AG04450 (cell line): ENCODE data around the gene TBX15. TPM values are rescaled to one million over a fixed set of nuclear protein-coding genes. Genes with fewer than 3 reads are reported as not detected.

ENCODE experiments used
- CTCF ChIA-PET: fragments of 300-600, 350-600 bp; formaldehyde crosslinking; extraction: SDS; loops from one replicate; lab custom pipeline; 2022; ENCODE audit warnings: antibody characterized with exemption, inconsistent platforms; lab: Charles Lee
- POLR2A ChIA-PET: fragments of 350-600 bp; formaldehyde crosslinking; extraction: SDS; loops from one replicate; lab custom pipeline; 2021; ENCODE audit warnings: antibody characterized with exemption, inconsistent platforms; lab: Yijun Ruan, JAX
- DNase-seq: peaks from one replicate; pipeline ENCODE4 v3.0.0-alpha.2; 2011; ENCODE audit warnings: low read depth, low spot score
- H3K27ac ChIP-seq: one replicate; pipeline ENCODE4 v1.5.1; 2012; ENCODE audit warnings: low read depth, low read length, control low read depth
- H3K27me3 ChIP-seq: one replicate; pipeline ENCODE4 v1.6.0; 2012; ENCODE audit warnings: low read length; ENCODE audit not compliant: control insufficient read depth, insufficient read depth
- H3K4me3 ChIP-seq: 2 replicates; pipeline ENCODE4 v1.5.1; 2011; ENCODE audit warnings: mild to moderate bottlenecking, low read depth, low read length, control low read depth
- H3K9me3 ChIP-seq: 2 replicates; pipeline ENCODE4 v1.5.1; 2012; ENCODE audit warnings: low read length; ENCODE audit not compliant: control insufficient read depth, insufficient read depth
- polyA plus RNA-seq: library from polyadenylated mRNA; depleted of rRNA; stranded (reverse); fragments of >200 nt; gene quantifications from 2 replicates; pipeline ENCODE4 v1.2.3, GENCODE V29; 2011
- TF ChIP-seq, protein P1 (sequence below): IDR thresholded peaks from 2 replicates; pipeline ENCODE4 v1.5.1; 2011; ENCODE audit warnings: low read depth, low read length, control low read depth, inconsistent platforms

The TBX15 gene
- polyA plus RNA-seq, 1 experiment: not detected

DNA sequence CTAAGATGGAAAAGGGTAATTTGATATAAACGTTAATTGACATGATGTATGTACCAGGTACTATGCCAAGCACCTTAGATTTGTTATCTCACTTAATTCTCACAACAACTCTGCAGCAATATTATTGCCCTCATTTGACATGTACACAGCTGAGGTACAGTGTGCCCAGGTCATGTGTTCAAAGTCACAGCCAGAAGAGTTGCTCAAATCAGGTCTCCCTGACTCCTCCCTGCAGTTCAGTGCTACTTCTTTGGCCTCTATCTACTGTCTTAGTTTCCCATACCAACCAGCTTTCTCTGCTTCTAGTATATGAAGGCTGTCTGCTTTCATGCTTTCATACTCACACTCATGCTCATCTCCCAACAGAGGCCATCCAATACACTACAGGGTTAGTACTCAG, 15.1 kb downstream of the TBX15 start:
- POLR2A ChIA-PET: no interaction called here
- no peak for DNase-seq
- Histone ChIP-seq H3K4me3 (no peak overlapping the region), H3K9me3 (no peaks in the 10 kb centered on the region), H3K27ac (no peak overlapping the region), H3K27me3 (peaks cover 21% of the 10 kb centered on the region)
- TF ChIP-seq, protein P1, sequence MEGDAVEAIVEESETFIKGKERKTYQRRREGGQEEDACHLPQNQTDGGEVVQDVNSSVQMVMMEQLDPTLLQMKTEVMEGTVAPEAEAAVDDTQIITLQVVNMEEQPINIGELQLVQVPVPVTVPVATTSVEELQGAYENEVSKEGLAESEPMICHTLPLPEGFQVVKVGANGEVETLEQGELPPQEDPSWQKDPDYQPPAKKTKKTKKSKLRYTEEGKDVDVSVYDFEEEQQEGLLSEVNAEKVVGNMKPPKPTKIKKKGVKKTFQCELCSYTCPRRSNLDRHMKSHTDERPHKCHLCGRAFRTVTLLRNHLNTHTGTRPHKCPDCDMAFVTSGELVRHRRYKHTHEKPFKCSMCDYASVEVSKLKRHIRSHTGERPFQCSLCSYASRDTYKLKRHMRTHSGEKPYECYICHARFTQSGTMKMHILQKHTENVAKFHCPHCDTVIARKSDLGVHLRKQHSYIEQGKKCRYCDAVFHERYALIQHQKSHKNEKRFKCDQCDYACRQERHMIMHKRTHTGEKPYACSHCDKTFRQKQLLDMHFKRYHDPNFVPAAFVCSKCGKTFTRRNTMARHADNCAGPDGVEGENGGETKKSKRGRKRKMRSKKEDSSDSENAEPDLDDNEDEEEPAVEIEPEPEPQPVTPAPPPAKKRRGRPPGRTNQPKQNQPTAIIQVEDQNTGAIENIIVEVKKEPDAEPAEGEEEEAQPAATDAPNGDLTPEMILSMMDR: no peak
- CTCF ChIA-PET: no interaction called here

DNA sequence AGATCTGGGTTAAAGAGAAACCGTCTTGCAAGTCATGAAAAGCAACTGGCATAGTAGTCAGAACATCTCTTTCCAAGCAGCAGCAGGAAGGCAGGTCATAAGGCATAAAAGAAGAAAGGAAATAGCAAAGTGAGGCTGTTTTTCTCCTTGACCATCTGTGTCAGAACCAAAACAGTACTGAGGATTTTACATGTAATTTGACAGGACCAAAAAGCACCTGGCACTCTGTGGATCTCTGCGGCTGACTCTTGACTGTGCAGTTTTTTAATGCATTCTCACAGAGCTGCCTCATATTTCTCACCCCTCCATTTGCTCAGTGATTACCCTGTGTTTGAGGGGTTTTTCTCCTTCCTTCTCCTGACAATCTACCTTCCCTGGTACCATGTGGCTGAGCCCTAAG, 17.7 kb downstream of the TBX15 start:
- no peak for DNase-seq
- Histone ChIP-seq H3K27me3 (peaks cover 4% of the 10 kb centered on the region), H3K4me3 (no peak overlapping the region), H3K27ac (no peak overlapping the region), H3K9me3 (no peaks in the 10 kb centered on the region)
- ChIA-PET POLR2A (no interaction called here), CTCF (no interaction called here)
- TF ChIP-seq, protein P1: no peak

DNA sequence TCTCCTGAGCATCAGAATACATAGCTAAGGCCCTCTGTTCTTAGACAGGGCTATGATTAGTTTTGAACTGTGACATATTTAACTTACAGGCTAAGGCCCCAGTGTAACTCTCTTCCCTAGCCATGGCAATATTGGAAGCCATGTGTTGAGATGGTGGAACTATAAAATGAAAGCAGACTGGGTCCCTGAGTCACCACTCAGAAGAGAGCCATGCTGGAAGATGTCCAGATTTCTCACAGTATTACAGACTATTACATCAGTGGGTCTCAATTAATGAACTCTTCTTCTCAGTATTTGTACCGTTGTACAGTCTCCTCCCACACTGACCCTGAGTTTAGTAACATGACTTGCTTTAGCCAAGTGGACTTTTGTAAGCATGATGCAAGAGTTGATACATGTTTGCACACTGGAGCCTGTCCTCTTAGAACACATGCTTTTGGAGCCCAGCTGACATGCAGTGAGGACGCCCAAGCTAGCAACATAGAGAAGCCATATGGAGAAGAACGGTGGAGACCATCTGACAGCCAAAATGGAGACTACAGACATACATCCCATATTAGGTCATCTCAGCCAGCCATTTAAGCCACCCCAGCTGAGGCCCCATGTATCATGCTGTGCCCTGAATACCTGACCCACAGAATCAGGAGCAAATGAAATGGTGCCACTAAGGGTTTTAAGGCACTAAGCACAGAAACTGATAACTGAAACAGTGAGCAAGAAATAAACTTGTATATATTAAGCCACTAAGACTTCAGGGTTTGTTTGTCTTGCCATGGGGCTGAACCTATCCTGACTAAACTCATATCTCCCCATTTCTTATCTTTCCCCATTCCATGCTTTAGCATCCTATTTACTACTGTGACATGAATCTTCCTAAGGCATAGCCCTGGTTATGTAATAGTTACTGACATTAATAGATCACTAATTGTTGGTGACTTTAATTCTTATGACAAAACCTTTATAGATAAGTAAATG, 24.4 kb downstream of the TBX15 start:
- Histone ChIP-seq H3K9me3 (no peaks in the 10 kb centered on the region), H3K27ac (no peak overlapping the region), H3K4me3 (no peak overlapping the region), H3K27me3 (peaks cover 2% of the 10 kb centered on the region)
- ChIA-PET POLR2A (no interaction called here), CTCF (no interaction called here)
- TF ChIP-seq, protein P1: no peak
- no peak for DNase-seq

DNA sequence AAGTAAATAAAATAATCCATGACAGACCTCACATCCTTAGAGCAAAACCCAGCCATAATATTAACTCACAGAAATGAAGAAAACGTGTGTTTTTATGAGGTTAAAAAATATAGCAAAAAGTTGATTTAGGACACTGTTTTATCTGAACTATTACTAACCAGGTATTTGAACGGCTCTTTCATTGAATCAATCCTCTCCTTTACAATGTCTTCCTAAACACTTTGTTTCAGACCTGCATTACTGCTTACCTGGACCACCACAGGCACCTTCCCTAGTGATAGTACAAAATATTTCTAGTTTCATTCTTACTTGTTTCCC, 25.0 kb downstream of the TBX15 start:
- Histone ChIP-seq H3K9me3 (no peaks in the 10 kb centered on the region), H3K27me3 (peaks cover 2% of the 10 kb centered on the region), H3K4me3 (no peak overlapping the region), H3K27ac (no peak overlapping the region)
- ChIA-PET POLR2A (no interaction called here), CTCF (no interaction called here)
- no peak for DNase-seq
- TF ChIP-seq, protein P1: no peak

DNA sequence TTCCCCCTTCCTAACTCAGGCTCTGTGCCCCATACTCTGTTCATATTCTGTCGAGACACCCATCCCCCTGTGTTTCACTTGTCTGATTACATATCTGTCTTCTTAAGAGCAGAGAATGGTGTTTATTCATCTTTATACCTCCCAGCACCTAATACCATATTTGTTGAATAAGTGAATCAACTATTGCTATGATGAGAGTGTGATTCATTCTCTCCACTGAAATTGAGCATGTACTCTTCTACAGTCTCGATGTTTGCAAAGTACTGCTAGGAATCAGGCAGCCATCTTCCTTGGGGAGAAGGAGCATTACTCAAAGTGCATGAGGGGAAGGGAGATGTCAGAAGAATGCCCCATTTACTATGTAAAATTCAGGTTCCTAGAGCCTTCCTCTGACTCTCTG, 27.0 kb downstream of the TBX15 start:
- Histone ChIP-seq H3K4me3 (no peak overlapping the region), H3K27me3 (peaks cover 2% of the 10 kb centered on the region), H3K9me3 (no peaks in the 10 kb centered on the region), H3K27ac (no peak overlapping the region)
- no peak for DNase-seq
- ChIA-PET POLR2A (no interaction called here), CTCF (no interaction called here)
- TF ChIP-seq, protein P1: no peak
